ENCODE results near the gene NALCN.

- TF ChIP-seq TAF1 (IDR thresholded peaks at IDR 0.05; ENCODE audit: low read depth): no peak
- TF ChIP-seq CREB1 (IDR thresholded peaks at IDR 0.05; ENCODE audit: low read depth): no peak
- no peak for TF ChIP-seq MAX (IDR thresholded peaks at IDR 0.05)
- TF ChIP-seq FOXM1 (IDR thresholded peaks at IDR 0.05; ENCODE audit: borderline replicate concordance, low read depth): no peak
- no peak for TF ChIP-seq REST (IDR thresholded peaks at IDR 0.05; ENCODE audit: low read depth)
- no peak for TF ChIP-seq EGR1 (IDR thresholded peaks at IDR 0.05)
- no peak for TF ChIP-seq YY1 (IDR thresholded peaks at IDR 0.05; ENCODE audit: low read depth)
- no peak for TF ChIP-seq EP300 (IDR thresholded peaks at IDR 0.05; ENCODE audit: borderline replicate concordance)
- no peak for TF ChIP-seq TEAD4 (IDR thresholded peaks at IDR 0.05)
- TF ChIP-seq CEBPB (IDR thresholded peaks at IDR 0.05): no peak
- TF ChIP-seq RAD21 (IDR thresholded peaks at IDR 0.05; ENCODE audit: low read depth): no peak
- TF ChIP-seq NFIC (IDR thresholded peaks at IDR 0.05): no peak
- TF ChIP-seq USF1 (IDR thresholded peaks at IDR 0.05): no peak
- no peak for TF ChIP-seq TCF12 (IDR thresholded peaks at IDR 0.05; ENCODE audit: low read depth)
Measured at GRCh38 chr13:101116341-101116740, 300.0 kb downstream of the NALCN start.

All from Ishikawa (cell line).